ENCODE measurements around the gene SP4.

SP4 gene

GRCh38 chr7:21427871-21428658 lies at the start of gene SP4:
Gene SP4, plus strand, starts transcription at chr7:21428083. Its CDS starts 169 bp downstream, at chr7:21428252.
- peak; percentile 96 for DNase-seq (ENCODE audit: low read depth)

- no peak for DNase-seq (ENCODE audit: low read depth)
Observed at GRCh38 chr7:21383227-21384220, 44.4 kb upstream of the SP4 start.

- DNase-seq (ENCODE audit: low read depth) = no peak
Observed at GRCh38 chr7:21393937-21394336, 33.9 kb upstream of the SP4 start.

GRCh38 chr7:21401944-21402343 lies 25.9 kb upstream of the SP4 start:
- DNase-seq (ENCODE audit: low read depth) = no peak

- no peak for DNase-seq (ENCODE audit: low read depth)
Observed at GRCh38 chr7:21407796-21408480, 19.9 kb upstream of the SP4 start.

GRCh38 chr7:21408481-21408820 lies 19.4 kb upstream of the SP4 start:
- no peak for DNase-seq (ENCODE audit: low read depth)

GRCh38 chr7:21412410-21412851 lies 15.5 kb upstream of the SP4 start:
- no peak for DNase-seq (ENCODE audit: low read depth)

- no peak for DNase-seq (ENCODE audit: low read depth)
Observed at GRCh38 chr7:21412957-21413356, 14.9 kb upstream of the SP4 start.

GRCh38 chr7:21413502-21413901 lies 14.4 kb upstream of the SP4 start:
- no peak for DNase-seq (ENCODE audit: low read depth)

- DNase-seq (ENCODE audit: low read depth) = no peak
Observed at GRCh38 chr7:21414795-21415393, 13.0 kb upstream of the SP4 start.

- DNase-seq (ENCODE audit: low read depth) = no peak
Observed at GRCh38 chr7:21417647-21418046, 10.2 kb upstream of the SP4 start.

- DNase-seq (ENCODE audit: low read depth) = no peak
Observed at GRCh38 chr7:21422751-21423150, 5.1 kb upstream of the SP4 start.

- DNase-seq (ENCODE audit: low read depth) = no peak
Observed at GRCh38 chr7:21425290-21425689, 2.6 kb upstream of the SP4 start.

GRCh38 chr7:21426286-21427181 lies 1.3 kb upstream of the SP4 start:
- peak; percentile 16 for DNase-seq (ENCODE audit: low read depth)

- peak; percentile 98 for DNase-seq (ENCODE audit: low read depth)
Observed at GRCh38 chr7:21427182-21427870, 557 bp upstream of the SP4 start.

GRCh38 chr7:21428659-21428941 lies 717 bp downstream of the SP4 start:
- DNase-seq (ENCODE audit: low read depth) = no peak

- DNase-seq (ENCODE audit: low read depth) = no peak
Observed at GRCh38 chr7:21429021-21429420, 1.1 kb downstream of the SP4 start.

- DNase-seq (ENCODE audit: low read depth) = no peak
Observed at GRCh38 chr7:21429786-21430574, 2.1 kb downstream of the SP4 start.

GRCh38 chr7:21430575-21430954 lies 2.7 kb downstream of the SP4 start:
- no peak for DNase-seq (ENCODE audit: low read depth)

All from ELR (cell line).